ENCODE data around the gene TSFM.

TSFM gene

DNA sequence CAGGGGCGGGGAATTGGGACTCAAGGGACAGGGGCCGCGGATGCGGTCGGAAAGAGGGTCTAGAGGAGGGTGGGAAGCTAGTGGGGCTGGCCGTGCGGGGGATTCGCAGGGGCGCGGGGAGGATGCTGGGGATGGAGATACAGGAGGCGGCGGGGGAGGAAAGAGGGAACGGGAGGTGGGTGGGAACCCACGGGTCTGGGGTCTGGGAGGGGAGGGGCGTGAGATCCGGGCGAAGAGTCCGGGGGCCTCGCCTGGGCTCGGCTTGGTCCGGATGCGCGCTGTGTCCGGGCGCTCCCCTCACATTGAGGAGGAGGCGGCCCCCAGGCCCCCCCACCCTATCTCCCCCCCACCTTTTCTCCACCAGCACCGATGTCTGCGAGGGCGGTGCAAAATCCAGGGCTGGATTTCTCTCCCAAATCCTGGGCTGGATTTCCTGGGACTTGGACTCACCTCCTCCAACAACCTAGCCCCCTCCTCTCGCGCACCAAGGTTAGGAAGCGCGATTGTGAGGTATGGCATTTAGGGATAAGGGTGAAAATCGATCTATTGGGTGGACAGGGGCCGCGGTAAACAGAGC is 43.8 kb upstream of the TSFM start, which contains the start of gene AGAP2 (continued):
- TF ChIP-seq, protein P1, sequence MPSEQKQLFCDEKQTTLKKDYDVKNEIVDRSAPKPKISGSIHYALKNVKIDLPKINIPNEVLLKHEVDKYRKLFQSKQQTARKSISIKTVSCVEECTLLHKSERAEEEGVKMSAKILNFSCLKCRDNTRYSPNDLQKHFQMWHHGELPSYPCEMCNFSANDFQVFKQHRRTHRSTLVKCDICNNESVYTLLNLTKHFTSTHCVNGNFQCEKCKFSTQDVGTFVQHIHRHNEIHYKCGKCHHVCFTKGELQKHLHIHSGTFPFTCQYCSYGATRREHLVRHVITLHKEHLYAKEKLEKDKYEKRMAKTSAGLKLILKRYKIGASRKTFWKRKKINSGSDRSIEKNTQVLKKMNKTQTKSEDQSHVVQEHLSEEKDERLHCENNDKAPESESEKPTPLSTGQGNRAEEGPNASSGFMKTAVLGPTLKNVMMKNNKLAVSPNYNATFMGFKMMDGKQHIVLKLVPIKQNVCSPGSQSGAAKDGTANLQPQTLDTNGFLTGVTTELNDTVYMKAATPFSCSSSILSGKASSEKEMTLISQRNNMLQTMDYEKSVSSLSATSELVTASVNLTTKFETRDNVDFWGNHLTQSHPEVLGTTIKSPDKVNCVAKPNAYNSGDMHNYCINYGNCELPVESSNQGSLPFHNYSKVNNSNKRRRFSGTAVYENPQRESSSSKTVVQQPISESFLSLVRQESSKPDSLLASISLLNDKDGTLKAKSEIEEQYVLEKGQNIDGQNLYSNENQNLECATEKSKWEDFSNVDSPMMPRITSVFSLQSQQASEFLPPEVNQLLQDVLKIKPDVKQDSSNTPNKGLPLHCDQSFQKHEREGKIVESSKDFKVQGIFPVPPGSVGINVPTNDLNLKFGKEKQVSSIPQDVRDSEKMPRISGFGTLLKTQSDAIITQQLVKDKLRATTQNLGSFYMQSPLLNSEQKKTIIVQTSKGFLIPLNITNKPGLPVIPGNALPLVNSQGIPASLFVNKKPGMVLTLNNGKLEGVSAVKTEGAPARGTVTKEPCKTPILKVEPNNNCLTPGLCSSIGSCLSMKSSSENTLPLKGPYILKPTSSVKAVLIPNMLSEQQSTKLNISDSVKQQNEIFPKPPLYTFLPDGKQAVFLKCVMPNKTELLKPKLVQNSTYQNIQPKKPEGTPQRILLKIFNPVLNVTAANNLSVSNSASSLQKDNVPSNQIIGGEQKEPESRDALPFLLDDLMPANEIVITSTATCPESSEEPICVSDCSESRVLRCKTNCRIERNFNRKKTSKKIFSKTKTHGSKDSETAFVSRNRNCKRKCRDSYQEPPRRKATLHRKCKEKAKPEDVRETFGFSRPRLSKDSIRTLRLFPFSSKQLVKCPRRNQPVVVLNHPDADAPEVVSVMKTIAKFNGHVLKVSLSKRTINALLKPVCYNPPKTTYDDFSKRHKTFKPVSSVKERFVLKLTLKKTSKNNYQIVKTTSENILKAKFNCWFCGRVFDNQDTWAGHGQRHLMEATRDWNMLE (tag by site-specific recombination; conservative IDR thresholded peaks at IDR 0.05; ENCODE audit: low read depth) = no peak
- TF ChIP-seq SALL2 (tag by site-specific recombination; IDR thresholded peaks at IDR 0.05; ENCODE audit: borderline replicate concordance) (no peak), ZNF785 (tag by site-specific recombination; IDR thresholded peaks at IDR 0.05) (no peak), KLF7 (tag by site-specific recombination; IDR thresholded peaks at IDR 0.05; ENCODE audit: borderline replicate concordance) (0 out of 2 replicates have a peak, but pooled peaks have one; percentile 9), ZNF366 (tag by site-specific recombination; conservative IDR thresholded peaks at IDR 0.05) (peak; percentile 56; the same call in 1 of the 2 replicates), SP7 (tag by site-specific recombination; IDR thresholded peaks at IDR 0.05) (peak; percentile 82), KLF16 (tag by site-specific recombination; IDR thresholded peaks at IDR 0.05) (no peak; the same call in none of the 2 replicates), ZEB2 (tag by site-specific recombination; IDR thresholded peaks at IDR 0.05) (peak; percentile 61; the same call in 1 of the 2 replicates), EGR2 (tag by site-specific recombination; IDR thresholded peaks at IDR 0.05; ENCODE audit: low read depth) (peak; percentile 95), ZNF302 (tag by site-specific recombination; IDR thresholded peaks at IDR 0.05; ENCODE audit: low read depth) (no peak), ZNF146 (tag by site-specific recombination; IDR thresholded peaks at IDR 0.05) (no peak), ZNF660 (tag by site-specific recombination; IDR thresholded peaks at IDR 0.05) (peak; percentile 78), GLIS2 (tag by site-specific recombination; IDR thresholded peaks at IDR 0.05) (peak; percentile 86)
- TF ChIP-seq, protein P2, sequence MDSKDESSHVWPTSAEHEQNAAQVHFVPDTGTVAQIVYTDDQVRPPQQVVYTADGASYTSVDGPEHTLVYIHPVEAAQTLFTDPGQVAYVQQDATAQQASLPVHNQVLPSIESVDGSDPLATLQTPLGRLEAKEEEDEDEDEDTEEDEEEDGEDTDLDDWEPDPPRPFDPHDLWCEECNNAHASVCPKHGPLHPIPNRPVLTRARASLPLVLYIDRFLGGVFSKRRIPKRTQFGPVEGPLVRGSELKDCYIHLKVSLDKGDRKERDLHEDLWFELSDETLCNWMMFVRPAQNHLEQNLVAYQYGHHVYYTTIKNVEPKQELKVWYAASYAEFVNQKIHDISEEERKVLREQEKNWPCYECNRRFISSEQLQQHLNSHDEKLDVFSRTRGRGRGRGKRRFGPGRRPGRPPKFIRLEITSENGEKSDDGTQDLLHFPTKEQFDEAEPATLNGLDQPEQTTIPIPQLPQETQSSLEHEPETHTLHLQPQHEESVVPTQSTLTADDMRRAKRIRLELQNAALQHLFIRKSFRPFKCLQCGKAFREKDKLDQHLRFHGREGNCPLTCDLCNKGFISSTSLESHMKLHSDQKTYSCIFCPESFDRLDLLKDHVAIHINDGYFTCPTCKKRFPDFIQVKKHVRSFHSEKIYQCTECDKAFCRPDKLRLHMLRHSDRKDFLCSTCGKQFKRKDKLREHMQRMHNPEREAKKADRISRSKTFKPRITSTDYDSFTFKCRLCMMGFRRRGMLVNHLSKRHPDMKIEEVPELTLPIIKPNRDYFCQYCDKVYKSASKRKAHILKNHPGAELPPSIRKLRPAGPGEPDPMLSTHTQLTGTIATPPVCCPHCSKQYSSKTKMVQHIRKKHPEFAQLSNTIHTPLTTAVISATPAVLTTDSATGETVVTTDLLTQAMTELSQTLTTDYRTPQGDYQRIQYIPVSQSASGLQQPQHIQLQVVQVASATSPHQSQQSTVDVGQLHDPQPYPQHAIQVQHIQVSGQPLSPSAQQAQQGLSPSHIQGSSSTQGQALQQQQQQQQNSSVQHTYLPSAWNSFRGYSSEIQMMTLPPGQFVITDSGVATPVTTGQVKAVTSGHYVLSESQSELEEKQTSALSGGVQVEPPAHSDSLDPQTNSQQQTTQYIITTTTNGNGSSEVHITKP (tag by site-specific recombination; IDR thresholded peaks at IDR 0.05) = peak; percentile 83
- TF ChIP-seq, protein P3, sequence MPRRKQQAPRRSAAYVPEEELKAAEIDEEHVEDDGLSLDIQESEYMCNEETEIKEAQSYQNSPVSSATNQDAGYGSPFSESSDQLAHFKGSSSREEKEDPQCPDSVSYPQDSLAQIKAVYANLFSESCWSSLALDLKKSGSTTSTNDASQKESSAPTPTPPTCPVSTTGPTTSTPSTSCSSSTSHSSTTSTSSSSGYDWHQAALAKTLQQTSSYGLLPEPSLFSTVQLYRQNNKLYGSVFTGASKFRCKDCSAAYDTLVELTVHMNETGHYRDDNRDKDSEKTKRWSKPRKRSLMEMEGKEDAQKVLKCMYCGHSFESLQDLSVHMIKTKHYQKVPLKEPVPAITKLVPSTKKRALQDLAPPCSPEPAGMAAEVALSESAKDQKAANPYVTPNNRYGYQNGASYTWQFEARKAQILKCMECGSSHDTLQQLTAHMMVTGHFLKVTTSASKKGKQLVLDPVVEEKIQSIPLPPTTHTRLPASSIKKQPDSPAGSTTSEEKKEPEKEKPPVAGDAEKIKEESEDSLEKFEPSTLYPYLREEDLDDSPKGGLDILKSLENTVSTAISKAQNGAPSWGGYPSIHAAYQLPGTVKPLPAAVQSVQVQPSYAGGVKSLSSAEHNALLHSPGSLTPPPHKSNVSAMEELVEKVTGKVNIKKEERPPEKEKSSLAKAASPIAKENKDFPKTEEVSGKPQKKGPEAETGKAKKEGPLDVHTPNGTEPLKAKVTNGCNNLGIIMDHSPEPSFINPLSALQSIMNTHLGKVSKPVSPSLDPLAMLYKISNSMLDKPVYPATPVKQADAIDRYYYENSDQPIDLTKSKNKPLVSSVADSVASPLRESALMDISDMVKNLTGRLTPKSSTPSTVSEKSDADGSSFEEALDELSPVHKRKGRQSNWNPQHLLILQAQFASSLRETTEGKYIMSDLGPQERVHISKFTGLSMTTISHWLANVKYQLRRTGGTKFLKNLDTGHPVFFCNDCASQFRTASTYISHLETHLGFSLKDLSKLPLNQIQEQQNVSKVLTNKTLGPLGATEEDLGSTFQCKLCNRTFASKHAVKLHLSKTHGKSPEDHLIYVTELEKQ (tag by site-specific recombination; IDR thresholded peaks at IDR 0.05; ENCODE audit: borderline replicate concordance) = peak; percentile 25; the same call in 1 of the 2 replicates
- TF ChIP-seq, protein P4, sequence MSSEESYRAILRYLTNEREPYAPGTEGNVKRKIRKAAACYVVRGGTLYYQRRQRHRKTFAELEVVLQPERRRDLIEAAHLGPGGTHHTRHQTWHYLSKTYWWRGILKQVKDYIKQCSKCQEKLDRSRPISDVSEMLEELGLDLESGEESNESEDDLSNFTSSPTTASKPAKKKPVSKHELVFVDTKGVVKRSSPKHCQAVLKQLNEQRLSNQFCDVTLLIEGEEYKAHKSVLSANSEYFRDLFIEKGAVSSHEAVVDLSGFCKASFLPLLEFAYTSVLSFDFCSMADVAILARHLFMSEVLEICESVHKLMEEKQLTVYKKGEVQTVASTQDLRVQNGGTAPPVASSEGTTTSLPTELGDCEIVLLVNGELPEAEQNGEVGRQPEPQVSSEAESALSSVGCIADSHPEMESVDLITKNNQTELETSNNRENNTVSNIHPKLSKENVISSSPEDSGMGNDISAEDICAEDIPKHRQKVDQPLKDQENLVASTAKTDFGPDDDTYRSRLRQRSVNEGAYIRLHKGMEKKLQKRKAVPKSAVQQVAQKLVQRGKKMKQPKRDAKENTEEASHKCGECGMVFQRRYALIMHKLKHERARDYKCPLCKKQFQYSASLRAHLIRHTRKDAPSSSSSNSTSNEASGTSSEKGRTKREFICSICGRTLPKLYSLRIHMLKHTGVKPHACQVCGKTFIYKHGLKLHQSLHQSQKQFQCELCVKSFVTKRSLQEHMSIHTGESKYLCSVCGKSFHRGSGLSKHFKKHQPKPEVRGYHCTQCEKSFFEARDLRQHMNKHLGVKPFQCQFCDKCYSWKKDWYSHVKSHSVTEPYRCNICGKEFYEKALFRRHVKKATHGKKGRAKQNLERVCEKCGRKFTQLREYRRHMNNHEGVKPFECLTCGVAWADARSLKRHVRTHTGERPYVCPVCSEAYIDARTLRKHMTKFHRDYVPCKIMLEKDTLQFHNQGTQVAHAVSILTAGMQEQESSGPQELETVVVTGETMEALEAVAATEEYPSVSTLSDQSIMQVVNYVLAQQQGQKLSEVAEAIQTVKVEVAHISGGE (tag by site-specific recombination; conservative IDR thresholded peaks at IDR 0.05; ENCODE audit: low read depth) = peak; percentile 54
- TF ChIP-seq, protein P5, sequence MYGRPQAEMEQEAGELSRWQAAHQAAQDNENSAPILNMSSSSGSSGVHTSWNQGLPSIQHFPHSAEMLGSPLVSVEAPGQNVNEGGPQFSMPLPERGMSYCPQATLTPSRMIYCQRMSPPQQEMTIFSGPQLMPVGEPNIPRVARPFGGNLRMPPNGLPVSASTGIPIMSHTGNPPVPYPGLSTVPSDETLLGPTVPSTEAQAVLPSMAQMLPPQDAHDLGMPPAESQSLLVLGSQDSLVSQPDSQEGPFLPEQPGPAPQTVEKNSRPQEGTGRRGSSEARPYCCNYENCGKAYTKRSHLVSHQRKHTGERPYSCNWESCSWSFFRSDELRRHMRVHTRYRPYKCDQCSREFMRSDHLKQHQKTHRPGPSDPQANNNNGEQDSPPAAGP (tag by site-specific recombination; IDR thresholded peaks at IDR 0.05) = peak; percentile 72; the same call in 1 of the 2 replicates

All from HEK293 (cell line).